Panc1 (cell line): ENCODE measurements around the gene KIAA1671.

Source experiments
- POLR2AphosphoS5 ChIP-seq: IDR thresholded peaks from 2 replicates; pipeline ENCODE4 v1.6.1; 2012; ENCODE audit warnings: mild to moderate bottlenecking, low read depth, low read length, moderate library complexity
- SIN3A ChIP-seq: IDR thresholded peaks from 2 replicates; pipeline ENCODE4 v1.6.1; 2012; ENCODE audit warnings: low read depth, mild to moderate bottlenecking, low read length, moderate library complexity, borderline replicate concordance; ENCODE audit not compliant: insufficient read depth
- TCF7L2 ChIP-seq: IDR thresholded peaks from 2 replicates; pipeline ENCODE4 v1.6.1; 2011; ENCODE audit warnings: mild to moderate bottlenecking, low read depth, low read length, inconsistent platforms
- TF ChIP-seq, protein P1 (sequence below): fragments of 450-650 bp; IDR thresholded peaks from 2 replicates; pipeline ENCODE4 v1.5.1; 2017; ENCODE audit warnings: mild to moderate bottlenecking
- TF ChIP-seq, protein P2 (sequence below), 2 experiments: IDR thresholded peaks; 2 replicates each; pipeline ENCODE4 v1.6.1; 2011 to 2012; ENCODE audit warnings: low read depth in 2 of 2, control low read depth in 1 of 2, low read length in 1 of 2, mild to moderate bottlenecking in 1 of 2, moderate library complexity in 1 of 2; ENCODE audit not compliant: insufficient read depth in 1 of 2

DNA sequence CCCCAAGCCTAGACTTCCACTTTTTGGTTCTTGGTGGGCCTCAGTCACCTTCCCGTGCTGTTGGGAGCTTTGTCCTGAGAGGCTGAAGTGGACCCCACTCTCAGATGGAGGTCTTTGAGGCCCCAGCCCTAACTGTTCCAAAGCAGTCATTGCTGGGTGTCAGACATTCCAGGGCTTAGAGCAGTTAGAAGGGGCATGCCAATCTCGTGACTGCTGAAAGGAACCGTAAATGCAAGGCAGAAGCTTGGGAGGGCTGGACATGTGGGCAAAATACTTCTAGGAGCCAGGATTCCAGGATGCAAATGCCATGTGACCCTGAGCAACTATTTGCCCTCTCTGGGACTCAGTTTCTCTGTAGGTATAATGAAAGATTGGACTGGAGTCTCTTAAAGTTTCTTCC, 128.3 kb downstream of the KIAA1671 start:
- TF ChIP-seq, protein P1, sequence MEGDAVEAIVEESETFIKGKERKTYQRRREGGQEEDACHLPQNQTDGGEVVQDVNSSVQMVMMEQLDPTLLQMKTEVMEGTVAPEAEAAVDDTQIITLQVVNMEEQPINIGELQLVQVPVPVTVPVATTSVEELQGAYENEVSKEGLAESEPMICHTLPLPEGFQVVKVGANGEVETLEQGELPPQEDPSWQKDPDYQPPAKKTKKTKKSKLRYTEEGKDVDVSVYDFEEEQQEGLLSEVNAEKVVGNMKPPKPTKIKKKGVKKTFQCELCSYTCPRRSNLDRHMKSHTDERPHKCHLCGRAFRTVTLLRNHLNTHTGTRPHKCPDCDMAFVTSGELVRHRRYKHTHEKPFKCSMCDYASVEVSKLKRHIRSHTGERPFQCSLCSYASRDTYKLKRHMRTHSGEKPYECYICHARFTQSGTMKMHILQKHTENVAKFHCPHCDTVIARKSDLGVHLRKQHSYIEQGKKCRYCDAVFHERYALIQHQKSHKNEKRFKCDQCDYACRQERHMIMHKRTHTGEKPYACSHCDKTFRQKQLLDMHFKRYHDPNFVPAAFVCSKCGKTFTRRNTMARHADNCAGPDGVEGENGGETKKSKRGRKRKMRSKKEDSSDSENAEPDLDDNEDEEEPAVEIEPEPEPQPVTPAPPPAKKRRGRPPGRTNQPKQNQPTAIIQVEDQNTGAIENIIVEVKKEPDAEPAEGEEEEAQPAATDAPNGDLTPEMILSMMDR, result no peak
- TF ChIP-seq, protein P2, sequence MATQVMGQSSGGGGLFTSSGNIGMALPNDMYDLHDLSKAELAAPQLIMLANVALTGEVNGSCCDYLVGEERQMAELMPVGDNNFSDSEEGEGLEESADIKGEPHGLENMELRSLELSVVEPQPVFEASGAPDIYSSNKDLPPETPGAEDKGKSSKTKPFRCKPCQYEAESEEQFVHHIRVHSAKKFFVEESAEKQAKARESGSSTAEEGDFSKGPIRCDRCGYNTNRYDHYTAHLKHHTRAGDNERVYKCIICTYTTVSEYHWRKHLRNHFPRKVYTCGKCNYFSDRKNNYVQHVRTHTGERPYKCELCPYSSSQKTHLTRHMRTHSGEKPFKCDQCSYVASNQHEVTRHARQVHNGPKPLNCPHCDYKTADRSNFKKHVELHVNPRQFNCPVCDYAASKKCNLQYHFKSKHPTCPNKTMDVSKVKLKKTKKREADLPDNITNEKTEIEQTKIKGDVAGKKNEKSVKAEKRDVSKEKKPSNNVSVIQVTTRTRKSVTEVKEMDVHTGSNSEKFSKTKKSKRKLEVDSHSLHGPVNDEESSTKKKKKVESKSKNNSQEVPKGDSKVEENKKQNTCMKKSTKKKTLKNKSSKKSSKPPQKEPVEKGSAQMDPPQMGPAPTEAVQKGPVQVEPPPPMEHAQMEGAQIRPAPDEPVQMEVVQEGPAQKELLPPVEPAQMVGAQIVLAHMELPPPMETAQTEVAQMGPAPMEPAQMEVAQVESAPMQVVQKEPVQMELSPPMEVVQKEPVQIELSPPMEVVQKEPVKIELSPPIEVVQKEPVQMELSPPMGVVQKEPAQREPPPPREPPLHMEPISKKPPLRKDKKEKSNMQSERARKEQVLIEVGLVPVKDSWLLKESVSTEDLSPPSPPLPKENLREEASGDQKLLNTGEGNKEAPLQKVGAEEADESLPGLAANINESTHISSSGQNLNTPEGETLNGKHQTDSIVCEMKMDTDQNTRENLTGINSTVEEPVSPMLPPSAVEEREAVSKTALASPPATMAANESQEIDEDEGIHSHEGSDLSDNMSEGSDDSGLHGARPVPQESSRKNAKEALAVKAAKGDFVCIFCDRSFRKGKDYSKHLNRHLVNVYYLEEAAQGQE (IDR thresholded peaks at IDR 0.05; ENCODE audit: insufficient read depth in 1 of 2, low read depth in 2 of 2, low read length in 1 of 2), result no peak
- TF ChIP-seq POLR2AphosphoS5 (no peak), SIN3A (no peak), TCF7L2 (no peak)
